Sigmoid colon (tissue), 4 donors: Measurements from ENCODE around the gene SPAG5.

Experiments
- POLR2A ChIP-seq, 2 donors: fragments of 450-650 bp; IDR thresholded peaks; one replicate each; pipeline ENCODE4 v1.6.1; 2016; ENCODE audit warnings: antibody characterized with exemption in 2 of 2, mild to moderate bottlenecking in 2 of 2, moderate library complexity in 2 of 2
- POLR2AphosphoS5 ChIP-seq, 4 donors: sonication (generic); formaldehyde crosslinking; IDR thresholded peaks; one replicate each; pipeline ENCODE4 v1.6.1; 2017; ENCODE audit warnings: antibody characterized with exemption in 4 of 4
- TF ChIP-seq, protein P1 (sequence below), 4 experiments: fragments of 450-650 bp in 3 of 4; fragments of 200-600 bp in 1 of 4; IDR thresholded peaks; one replicate each; pipeline ENCODE4 v1.5.1; 2016 to 2019; ENCODE audit warnings: antibody characterized with exemption in 4 of 4, mild to moderate bottlenecking in 3 of 4, moderate library complexity in 2 of 4

DNA sequence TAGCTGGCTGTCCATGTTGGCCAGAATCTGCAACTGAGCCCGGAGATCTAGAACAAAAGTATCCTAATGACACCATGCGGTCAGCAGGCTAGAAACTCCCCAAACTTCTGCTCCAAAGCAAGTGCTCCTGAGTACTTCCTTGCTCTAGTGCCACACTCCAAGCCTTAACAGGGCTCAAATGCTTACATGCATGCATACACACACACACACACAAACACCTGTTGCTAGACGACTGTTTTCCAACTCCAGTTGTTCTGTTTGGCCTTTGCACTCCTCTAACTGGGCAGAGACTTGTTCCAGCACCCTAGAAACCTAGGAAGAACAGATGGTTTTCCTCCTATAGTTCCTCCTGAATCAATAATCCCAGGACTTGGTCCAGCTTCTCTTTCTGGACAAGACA, 14.4 kb downstream of the SPAG5 start:
- TF ChIP-seq POLR2A (IDR thresholded peaks at IDR 0.05) (no peak), POLR2AphosphoS5 (IDR thresholded peaks at IDR 0.05) (no peak)
- TF ChIP-seq, protein P1, sequence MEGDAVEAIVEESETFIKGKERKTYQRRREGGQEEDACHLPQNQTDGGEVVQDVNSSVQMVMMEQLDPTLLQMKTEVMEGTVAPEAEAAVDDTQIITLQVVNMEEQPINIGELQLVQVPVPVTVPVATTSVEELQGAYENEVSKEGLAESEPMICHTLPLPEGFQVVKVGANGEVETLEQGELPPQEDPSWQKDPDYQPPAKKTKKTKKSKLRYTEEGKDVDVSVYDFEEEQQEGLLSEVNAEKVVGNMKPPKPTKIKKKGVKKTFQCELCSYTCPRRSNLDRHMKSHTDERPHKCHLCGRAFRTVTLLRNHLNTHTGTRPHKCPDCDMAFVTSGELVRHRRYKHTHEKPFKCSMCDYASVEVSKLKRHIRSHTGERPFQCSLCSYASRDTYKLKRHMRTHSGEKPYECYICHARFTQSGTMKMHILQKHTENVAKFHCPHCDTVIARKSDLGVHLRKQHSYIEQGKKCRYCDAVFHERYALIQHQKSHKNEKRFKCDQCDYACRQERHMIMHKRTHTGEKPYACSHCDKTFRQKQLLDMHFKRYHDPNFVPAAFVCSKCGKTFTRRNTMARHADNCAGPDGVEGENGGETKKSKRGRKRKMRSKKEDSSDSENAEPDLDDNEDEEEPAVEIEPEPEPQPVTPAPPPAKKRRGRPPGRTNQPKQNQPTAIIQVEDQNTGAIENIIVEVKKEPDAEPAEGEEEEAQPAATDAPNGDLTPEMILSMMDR (IDR thresholded peaks at IDR 0.05), result no peak
